ENCODE measurements around the gene CDK5R2. TPM values are rescaled to one million over a fixed set of nuclear protein-coding genes. Genes with fewer than 3 reads are reported as not detected.

CDK5R2 gene
- total RNA-seq, 2 donors from 2014 or later: not detected

- DNase-seq (ENCODE audit: low spot score): no peak
- Histone ChIP-seq H3K27ac (no peak overlapping the region), H3K27me3 (peaks cover 25 to 49% of the 10 kb centered on the region in 2 donors), H3K4me1 (peaks cover 0 to 19% of the 10 kb centered on the region in 2 donors), H3K9me3 (no peaks in the 10 kb centered on the region), H3K36me3 (no peaks in the 10 kb centered on the region), H3K4me3 (no peak overlapping the region)
- TF ChIP-seq, protein P1, sequence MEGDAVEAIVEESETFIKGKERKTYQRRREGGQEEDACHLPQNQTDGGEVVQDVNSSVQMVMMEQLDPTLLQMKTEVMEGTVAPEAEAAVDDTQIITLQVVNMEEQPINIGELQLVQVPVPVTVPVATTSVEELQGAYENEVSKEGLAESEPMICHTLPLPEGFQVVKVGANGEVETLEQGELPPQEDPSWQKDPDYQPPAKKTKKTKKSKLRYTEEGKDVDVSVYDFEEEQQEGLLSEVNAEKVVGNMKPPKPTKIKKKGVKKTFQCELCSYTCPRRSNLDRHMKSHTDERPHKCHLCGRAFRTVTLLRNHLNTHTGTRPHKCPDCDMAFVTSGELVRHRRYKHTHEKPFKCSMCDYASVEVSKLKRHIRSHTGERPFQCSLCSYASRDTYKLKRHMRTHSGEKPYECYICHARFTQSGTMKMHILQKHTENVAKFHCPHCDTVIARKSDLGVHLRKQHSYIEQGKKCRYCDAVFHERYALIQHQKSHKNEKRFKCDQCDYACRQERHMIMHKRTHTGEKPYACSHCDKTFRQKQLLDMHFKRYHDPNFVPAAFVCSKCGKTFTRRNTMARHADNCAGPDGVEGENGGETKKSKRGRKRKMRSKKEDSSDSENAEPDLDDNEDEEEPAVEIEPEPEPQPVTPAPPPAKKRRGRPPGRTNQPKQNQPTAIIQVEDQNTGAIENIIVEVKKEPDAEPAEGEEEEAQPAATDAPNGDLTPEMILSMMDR (IDR thresholded peaks at IDR 0.05): no peak
These were observed 4.7 kb downstream of the CDK5R2 start for GRCh38 chr2:218964041-218964771.

GRCh38 chr2:218970894-218971293, 11.4 kb downstream of the CDK5R2 start:
- Histone ChIP-seq H3K36me3 (no peaks in the 10 kb centered on the region), H3K9me3 (no peaks in the 10 kb centered on the region), H3K4me1 (no peaks in the 10 kb centered on the region), H3K4me3 (no peak overlapping the region), H3K27me3 (no peaks in the 10 kb centered on the region), H3K27ac (no peak overlapping the region)
- DNase-seq (ENCODE audit: low spot score): no peak
- TF ChIP-seq, protein P1 (IDR thresholded peaks at IDR 0.05): no peak

- no peak overlapping the region for H3K27ac ChIP-seq
- no peak for DNase-seq (ENCODE audit: low spot score)
- H3K27me3 ChIP-seq: peaks cover 0 to 6% of the 10 kb centered on the region in 2 donors
- H3K9me3 ChIP-seq: no peaks in the 10 kb centered on the region
- H3K4me3 ChIP-seq: no peak overlapping the region
- no peaks in the 10 kb centered on the region for H3K36me3 ChIP-seq
- TF ChIP-seq, protein P1 (IDR thresholded peaks at IDR 0.05): no peak
- peaks cover 0 to 8% of the 10 kb centered on the region in 2 donors for H3K4me1 ChIP-seq
These were observed 15.8 kb downstream of the CDK5R2 start for GRCh38 chr2:218975060-218975777.

GRCh38 chr2:218979846-218980734, 20.6 kb downstream of the CDK5R2 start:
- peak; percentile 69 for DNase-seq (ENCODE audit: low spot score)
- Histone ChIP-seq H3K9me3 (no peaks in the 10 kb centered on the region), H3K4me3 (peak overlapping the region in 1 of 2 donors; percentile 19), H3K27me3 (peaks cover 25 to 46% of the 10 kb centered on the region in 2 donors), H3K4me1 (peaks cover 0 to 50% of the 10 kb centered on the region in 2 donors), H3K36me3 (no peaks in the 10 kb centered on the region), H3K27ac (no peak overlapping the region)
- TF ChIP-seq, protein P1 (IDR thresholded peaks at IDR 0.05): peak; percentile 91 to 93

DNA sequence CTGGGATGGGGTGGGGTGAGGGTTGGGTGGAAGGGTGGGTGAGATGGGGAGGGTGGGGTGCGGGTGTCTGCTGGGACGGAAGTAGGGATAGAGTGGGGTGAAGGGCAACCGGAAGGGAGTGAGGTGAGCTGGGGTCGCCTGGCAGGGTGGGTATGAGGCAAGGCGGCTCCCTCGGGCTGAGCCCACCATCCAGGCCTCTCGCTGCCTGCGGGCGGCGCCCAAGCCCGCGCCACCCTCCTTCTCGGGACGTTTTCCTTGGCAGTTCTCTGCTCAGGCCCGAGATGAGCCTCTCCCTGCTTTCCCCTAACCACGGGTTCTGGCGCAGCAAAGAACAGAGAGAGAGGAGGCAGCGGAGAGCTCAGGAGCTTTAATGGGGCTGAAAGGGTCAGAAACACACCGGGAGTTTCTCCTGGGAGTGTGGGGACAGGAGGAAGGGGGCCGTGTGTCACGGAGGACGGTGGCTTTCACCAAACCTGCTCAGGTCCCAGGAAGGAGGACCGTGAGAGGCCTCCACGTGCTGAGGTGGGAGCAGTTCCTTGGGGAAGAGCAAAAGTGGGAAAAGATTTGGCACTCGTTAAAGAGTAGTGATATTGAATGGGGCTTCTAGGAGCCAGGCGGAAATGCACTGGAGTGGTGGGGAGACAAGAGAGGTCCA, 21.4 kb downstream of the CDK5R2 start:
- no peak for DNase-seq (ENCODE audit: low spot score)
- no peaks in the 10 kb centered on the region for H3K9me3 ChIP-seq
- H3K36me3 ChIP-seq: no peaks in the 10 kb centered on the region
- no peak overlapping the region for H3K27ac ChIP-seq
- H3K4me3 ChIP-seq: no peak overlapping the region
- H3K27me3 ChIP-seq: peaks cover 25 to 54% of the 10 kb centered on the region in 2 donors
- H3K4me1 ChIP-seq: peaks cover 0 to 57% of the 10 kb centered on the region in 2 donors
- TF ChIP-seq, protein P1 (IDR thresholded peaks at IDR 0.05): no peak

Data from right atrium auricular region (tissue), 2 donors.